Panc1 (cell line): ENCODE measurements around the gene PTPRJ. TPM values are rescaled to one million over a fixed set of nuclear protein-coding genes. Genes with fewer than 3 reads are reported as not detected.
A peak's percentile ranks its signal among the peaks of the same experiment; 100 is the strongest.

Experiments
- ATAC-seq: fragments of 200-7000 bp; cut with Tn5 transposase; 2 replicates; pipeline ENCODE4 v1.9.1; 2020; ENCODE audit warnings: mild to moderate bottlenecking, moderate library complexity
- BruUV-seq: library from RNA; stranded (reverse); fragments of 400-500 nt; replicated peaks from 2 replicates; lab custom pipeline; 2021; lab: Mats Ljungman, UMichigan
- CTCF ChIA-PET: fragments of 300-600 bp; sonication (Branson Sonifier 250); formaldehyde crosslinking; loops from one replicate; lab custom pipeline; 2022; ENCODE audit warnings: antibody characterized with exemption; lab: Charles Lee
- POLR2A ChIA-PET: fragments of 300-600 bp; sonication (Branson Sonifier 250); formaldehyde crosslinking; loops from one replicate; lab custom pipeline; 2022; ENCODE audit warnings: antibody characterized with exemption; lab: Charles Lee
- DNase-seq: peaks from one replicate; pipeline ENCODE4 v3.0.0-alpha.2; 2010; ENCODE audit warnings: low read depth, low spot score
- H3K27ac ChIP-seq: 2 replicates; pipeline ENCODE4 v1.5.1; 2011; ENCODE audit warnings: mild to moderate bottlenecking, low read length, inconsistent platforms
- H3K27me3 ChIP-seq: fragments of 200-500 bp; sonication (Bioruptor generic); 2 replicates; pipeline ENCODE4 v1.6.0; 2014; ENCODE audit warnings: low read length, inconsistent platforms; ENCODE audit not compliant: control insufficient read depth, insufficient read depth
- H3K36me3 ChIP-seq: fragments of 200-500 bp; sonication (Bioruptor generic); 2 replicates; pipeline ENCODE4 v1.5.1; 2014; ENCODE audit warnings: inconsistent platforms, mild to moderate bottlenecking, low read length, moderate library complexity; ENCODE audit not compliant: control insufficient read depth, insufficient read depth
- H3K4me1 ChIP-seq: 2 replicates; pipeline ENCODE4 v1.5.1; 2011; ENCODE audit warnings: inconsistent platforms, mild to moderate bottlenecking, low read length, moderate library complexity; ENCODE audit not compliant: control insufficient read depth, insufficient read depth
- H3K4me3 ChIP-seq, 2 experiments: 2 replicates each; pipeline ENCODE4 v1.5.1; 2011 to 2012; ENCODE audit warnings: low read depth in 2 of 2, low read length in 2 of 2, mild to moderate bottlenecking in 2 of 2, inconsistent platforms in 1 of 2, moderate library complexity in 1 of 2
- H3K9me3 ChIP-seq: fragments of 200-500 bp; sonication (Bioruptor generic); 2 replicates; pipeline ENCODE4 v1.5.1; 2014; ENCODE audit warnings: low read depth, mild to moderate bottlenecking, inconsistent platforms, low read length, moderate library complexity; ENCODE audit not compliant: control insufficient read depth, insufficient read depth
- CTCF ChIP-seq: fragments of 450-650 bp; IDR thresholded peaks from 2 replicates; pipeline ENCODE4 v1.5.1; 2017; ENCODE audit warnings: mild to moderate bottlenecking
- POLR2AphosphoS5 ChIP-seq: IDR thresholded peaks from 2 replicates; pipeline ENCODE4 v1.6.1; 2012; ENCODE audit warnings: mild to moderate bottlenecking, low read depth, low read length, moderate library complexity
- REST ChIP-seq, 2 experiments: IDR thresholded peaks; 2 replicates each; pipeline ENCODE4 v1.6.1; 2011 to 2012; ENCODE audit warnings: low read depth in 2 of 2, control low read depth in 1 of 2, low read length in 1 of 2, mild to moderate bottlenecking in 1 of 2, moderate library complexity in 1 of 2; ENCODE audit not compliant: insufficient read depth in 1 of 2
- SIN3A ChIP-seq: IDR thresholded peaks from 2 replicates; pipeline ENCODE4 v1.6.1; 2012; ENCODE audit warnings: low read depth, mild to moderate bottlenecking, low read length, moderate library complexity, borderline replicate concordance; ENCODE audit not compliant: insufficient read depth
- TCF7L2 ChIP-seq: IDR thresholded peaks from 2 replicates; pipeline ENCODE4 v1.6.1; 2011; ENCODE audit warnings: mild to moderate bottlenecking, low read depth, low read length, inconsistent platforms
- in situ Hi-C: cut with HindIII; loops from 2 replicates; pipeline ENCODE4 v1.10.0; 2016; ENCODE audit warnings: low sequenced_read_pairs, low pct_unique_long_range_greater_than_20kb
- intact Hi-C: fragments of 100-400 bp; cut with micrococcal nuclease; formaldehyde crosslinking; loops from one replicate; pipeline ENCODE4 v1.10.0; 2022; ENCODE audit not compliant: unreplicated experiment
- total RNA-seq: library from RNA; stranded (reverse); gene quantifications from one replicate; pipeline ENCODE4 v1.2.1, GENCODE V29; 2021; ENCODE audit not compliant: unreplicated experiment

Gene PTPRJ
- total RNA-seq, 1 experiment from 2014 or later = 73.6 TPM

GRCh38 chr11:48096588-48097525, 116.5 kb downstream of the PTPRJ start:
- DNase-seq (no peak), ATAC-seq (0 out of 2 replicates have a peak, but pooled peaks have one; percentile 42)
- intact Hi-C loops = no loop called here
- peaks cover 35% of the 10 kb centered on the region for H3K4me1 ChIP-seq
- ChIA-PET POLR2A (no interaction called here), CTCF (no interaction called here)
- TF ChIP-seq CTCF = no peak
- TF ChIP-seq POLR2AphosphoS5 = no peak
- TF ChIP-seq SIN3A = no peak
- TF ChIP-seq TCF7L2 = no peak
- no peak for TF ChIP-seq REST (IDR thresholded peaks at IDR 0.05; ENCODE audit: insufficient read depth in 1 of 2, low read depth in 2 of 2, low read length in 1 of 2)
- in situ Hi-C loops = no loop called here
- H3K9me3 ChIP-seq = no peaks in the 10 kb centered on the region
- no peaks in the 10 kb centered on the region for H3K36me3 ChIP-seq
- H3K27me3 ChIP-seq = no peaks in the 10 kb centered on the region
- H3K4me3 ChIP-seq = no peak overlapping the region
- BruUV-seq = no TSS peak
- H3K27ac ChIP-seq = peak overlapping the region; percentile 42

- CTCF ChIA-PET = no interaction called here
- no peak overlapping the region for H3K4me3 ChIP-seq
These were observed 117.7 kb downstream of the PTPRJ start for GRCh38 chr11:48098024-48098423.

More at GRCh38 chr11:48098024-48098423, 117.7 kb downstream of the PTPRJ start:
- intact Hi-C loops = no loop called here
- no peak for ATAC-seq
- TF ChIP-seq REST (IDR thresholded peaks at IDR 0.05; ENCODE audit: insufficient read depth in 1 of 2, low read depth in 2 of 2, low read length in 1 of 2) (no peak), POLR2AphosphoS5 (no peak), TCF7L2 (no peak), SIN3A (no peak), CTCF (no peak)
- H3K36me3 ChIP-seq = no peaks in the 10 kb centered on the region
- no peaks in the 10 kb centered on the region for H3K9me3 ChIP-seq
- BruUV-seq = no TSS peak
- H3K27ac ChIP-seq = no peak overlapping the region
- H3K27me3 ChIP-seq = no peaks in the 10 kb centered on the region
- peaks cover 35% of the 10 kb centered on the region for H3K4me1 ChIP-seq
- in situ Hi-C loops = no loop called here
- POLR2A ChIA-PET = no interaction called here
- no peak for DNase-seq
